IPS-15b (cell line): ENCODE results near the gene MRPL23.
A peak's percentile ranks its signal among the peaks of the same experiment; 100 is the strongest.

Experiments
- H3K27me3 ChIP-seq: one replicate; pipeline ENCODE4 v1.6.1; 2013; ENCODE audit warnings: low read length; ENCODE audit not compliant: control insufficient read depth, insufficient read depth
- H3K36me3 ChIP-seq: one replicate; pipeline ENCODE4 v1.6.1; 2013; ENCODE audit warnings: low read length; ENCODE audit not compliant: control insufficient read depth, insufficient read depth
- H3K4me1 ChIP-seq: one replicate; pipeline ENCODE4 v1.6.1; 2013; ENCODE audit warnings: mild to moderate bottlenecking, low read length; ENCODE audit not compliant: control insufficient read depth, insufficient read depth
- H3K4me3 ChIP-seq: one replicate; pipeline ENCODE4 v1.5.1; 2013; ENCODE audit warnings: low read depth, low read length
- H3K9ac ChIP-seq: one replicate; pipeline ENCODE4 v1.6.1; 2013; ENCODE audit warnings: low read depth, mild to moderate bottlenecking, low read length
- H3K9me3 ChIP-seq: one replicate; pipeline ENCODE4 v1.6.1; 2013; ENCODE audit warnings: mild to moderate bottlenecking, low read length; ENCODE audit not compliant: control insufficient read depth, insufficient read depth

MRPL23 gene

DNA sequence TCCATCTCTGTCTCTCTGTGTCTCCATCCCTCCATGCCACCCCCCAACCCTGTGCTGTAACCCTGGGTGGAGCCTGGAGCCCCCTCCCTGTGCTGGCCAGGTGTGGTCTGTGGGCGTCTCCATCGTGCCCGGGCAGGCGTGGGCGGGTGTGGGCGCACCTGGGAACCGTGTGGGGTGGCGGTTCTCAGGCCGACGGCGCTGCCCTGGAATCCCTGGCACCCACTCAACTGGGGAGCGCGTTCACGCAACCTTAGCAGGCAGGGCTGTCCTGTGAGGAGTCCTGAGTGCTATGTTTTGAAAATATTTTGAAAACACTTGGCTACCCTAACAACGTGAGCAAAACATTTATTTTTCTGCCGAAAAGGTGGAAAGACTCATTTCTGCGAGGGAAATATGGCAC, 23.0 kb upstream of the MRPL23 start:
- no peak overlapping the region for H3K4me3 ChIP-seq
- no peak overlapping the region for H3K9ac ChIP-seq
- H3K4me1 ChIP-seq = no peaks in the 10 kb centered on the region
- H3K9me3 ChIP-seq = no peaks in the 10 kb centered on the region
- H3K36me3 ChIP-seq = no peaks in the 10 kb centered on the region
- H3K27me3 ChIP-seq = no peaks in the 10 kb centered on the region

DNA sequence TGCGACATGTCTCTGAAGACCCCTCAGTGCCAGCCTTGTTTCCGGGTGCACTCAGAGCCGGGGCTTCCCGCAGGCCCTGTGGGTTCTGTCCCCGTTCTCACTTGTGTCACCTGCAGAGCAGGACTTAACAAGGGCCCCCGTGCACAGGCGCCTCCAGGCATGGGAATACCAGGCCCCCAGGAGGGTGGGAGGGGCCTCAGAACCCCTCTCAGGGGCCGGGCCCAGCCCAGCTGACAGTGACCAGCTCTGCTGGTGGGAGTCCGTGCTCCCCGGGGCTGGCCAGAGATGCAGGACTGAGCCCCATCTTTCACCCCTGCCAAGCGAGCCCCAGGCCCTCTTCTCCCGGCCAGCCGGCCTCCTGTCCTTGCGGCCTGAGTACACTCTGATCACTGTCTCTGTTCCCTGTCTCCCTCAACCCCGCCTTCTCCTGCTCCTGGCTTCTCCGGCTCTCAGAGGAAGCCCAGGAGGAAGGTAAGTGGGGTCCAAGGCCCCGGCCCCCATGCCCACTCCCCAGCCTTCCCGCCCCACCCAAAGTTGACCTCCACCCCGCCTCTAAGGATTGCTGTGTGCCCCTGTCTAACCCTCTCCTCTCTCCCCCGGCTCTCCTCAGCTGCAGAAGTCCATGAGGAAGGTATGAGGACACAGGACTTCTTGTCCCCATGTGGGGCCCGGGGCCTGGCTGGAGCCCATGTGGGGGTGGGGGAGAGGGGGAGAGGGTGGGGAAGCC, 22.3 kb upstream of the MRPL23 start:
- Histone ChIP-seq H3K9ac (no peak overlapping the region), H3K4me3 (no peak overlapping the region), H3K36me3 (no peaks in the 10 kb centered on the region), H3K9me3 (no peaks in the 10 kb centered on the region), H3K4me1 (no peaks in the 10 kb centered on the region), H3K27me3 (no peaks in the 10 kb centered on the region)

DNA sequence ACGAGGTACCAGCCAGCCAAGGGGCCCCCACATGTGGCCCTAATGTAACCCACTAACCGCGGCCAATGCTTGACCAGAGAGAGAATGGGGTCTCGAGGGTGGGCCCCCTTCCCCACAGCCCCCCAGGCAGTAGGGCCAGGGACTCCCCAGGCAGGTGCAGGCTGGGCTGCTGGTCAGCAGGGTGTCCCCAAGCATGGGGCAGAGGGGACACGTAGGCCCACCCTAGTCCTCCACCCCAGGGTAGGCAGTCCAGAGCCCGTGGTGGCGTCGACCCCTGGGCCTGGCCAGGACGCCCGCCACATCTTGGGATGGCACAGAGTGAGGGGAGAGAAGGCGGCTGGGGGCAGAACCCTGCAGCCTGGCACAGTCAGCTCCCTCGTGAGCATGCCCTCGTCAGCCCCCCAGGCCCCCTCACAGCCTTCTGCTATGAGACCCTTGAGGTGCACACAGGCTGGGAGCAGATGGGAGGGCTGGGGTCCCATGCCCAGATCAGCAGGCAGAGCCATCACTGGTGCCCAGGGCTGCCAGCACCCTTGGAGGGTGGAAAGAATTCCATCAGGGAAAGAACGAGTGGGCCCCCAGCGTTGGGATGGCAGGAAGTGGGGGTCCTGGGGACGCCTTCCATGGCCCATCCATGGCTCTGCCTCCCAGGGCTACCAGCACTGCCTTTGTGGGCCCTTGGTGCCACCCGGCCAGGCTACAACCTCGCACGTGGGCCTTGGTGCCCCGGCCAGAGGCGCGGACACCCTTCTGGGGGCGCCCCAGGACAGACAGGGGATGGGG, 21.6 kb upstream of the MRPL23 start:
- no peak overlapping the region for H3K4me3 ChIP-seq
- no peaks in the 10 kb centered on the region for H3K27me3 ChIP-seq
- H3K36me3 ChIP-seq = no peaks in the 10 kb centered on the region
- H3K9me3 ChIP-seq = no peaks in the 10 kb centered on the region
- no peaks in the 10 kb centered on the region for H3K4me1 ChIP-seq
- H3K9ac ChIP-seq = no peak overlapping the region

DNA sequence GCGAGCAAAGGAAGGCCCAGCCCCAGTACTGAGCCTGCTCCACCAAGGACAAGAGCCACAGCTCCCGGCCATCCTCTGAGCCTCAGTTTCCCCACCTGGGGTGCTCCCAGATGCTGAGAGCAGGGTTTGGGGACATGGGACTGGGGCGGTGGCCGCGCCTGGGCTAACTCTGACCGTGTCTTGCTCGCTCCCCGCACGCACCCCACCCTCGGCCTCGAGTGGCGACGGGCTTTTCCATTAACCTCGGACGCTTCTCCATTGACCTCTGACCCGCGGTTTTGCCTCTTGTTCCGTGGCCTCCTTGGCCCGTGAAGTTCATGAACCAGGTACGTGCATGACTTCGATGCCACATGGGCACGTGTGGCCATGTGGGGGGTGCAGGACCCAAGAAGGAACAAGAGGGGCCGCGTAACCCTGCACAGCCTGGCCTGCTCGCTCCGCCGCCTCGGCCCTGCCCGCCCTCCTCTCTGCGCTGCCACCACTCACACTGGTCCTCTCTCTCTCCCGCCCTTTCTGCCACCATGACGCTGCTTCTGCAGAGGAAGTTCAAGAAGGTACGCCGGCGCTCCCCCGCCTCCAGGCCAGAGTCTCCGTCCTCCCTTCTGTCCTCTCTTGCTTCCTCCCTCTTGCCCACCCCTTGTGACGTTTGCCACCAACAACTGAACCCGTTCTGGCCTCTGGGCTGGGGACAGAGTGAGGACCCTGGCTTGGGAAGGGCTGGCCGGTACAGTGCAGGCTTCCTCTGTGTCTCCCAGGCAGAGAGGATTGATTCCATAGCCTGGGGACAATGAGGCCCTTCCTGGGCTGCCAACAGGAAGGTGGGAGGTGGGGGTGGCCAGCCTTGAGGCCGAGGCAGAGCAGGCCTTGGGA, 20.7 kb upstream of the MRPL23 start:
- Histone ChIP-seq H3K36me3 (no peaks in the 10 kb centered on the region), H3K4me1 (no peaks in the 10 kb centered on the region), H3K9me3 (no peaks in the 10 kb centered on the region), H3K9ac (no peak overlapping the region), H3K27me3 (no peaks in the 10 kb centered on the region), H3K4me3 (no peak overlapping the region)

DNA sequence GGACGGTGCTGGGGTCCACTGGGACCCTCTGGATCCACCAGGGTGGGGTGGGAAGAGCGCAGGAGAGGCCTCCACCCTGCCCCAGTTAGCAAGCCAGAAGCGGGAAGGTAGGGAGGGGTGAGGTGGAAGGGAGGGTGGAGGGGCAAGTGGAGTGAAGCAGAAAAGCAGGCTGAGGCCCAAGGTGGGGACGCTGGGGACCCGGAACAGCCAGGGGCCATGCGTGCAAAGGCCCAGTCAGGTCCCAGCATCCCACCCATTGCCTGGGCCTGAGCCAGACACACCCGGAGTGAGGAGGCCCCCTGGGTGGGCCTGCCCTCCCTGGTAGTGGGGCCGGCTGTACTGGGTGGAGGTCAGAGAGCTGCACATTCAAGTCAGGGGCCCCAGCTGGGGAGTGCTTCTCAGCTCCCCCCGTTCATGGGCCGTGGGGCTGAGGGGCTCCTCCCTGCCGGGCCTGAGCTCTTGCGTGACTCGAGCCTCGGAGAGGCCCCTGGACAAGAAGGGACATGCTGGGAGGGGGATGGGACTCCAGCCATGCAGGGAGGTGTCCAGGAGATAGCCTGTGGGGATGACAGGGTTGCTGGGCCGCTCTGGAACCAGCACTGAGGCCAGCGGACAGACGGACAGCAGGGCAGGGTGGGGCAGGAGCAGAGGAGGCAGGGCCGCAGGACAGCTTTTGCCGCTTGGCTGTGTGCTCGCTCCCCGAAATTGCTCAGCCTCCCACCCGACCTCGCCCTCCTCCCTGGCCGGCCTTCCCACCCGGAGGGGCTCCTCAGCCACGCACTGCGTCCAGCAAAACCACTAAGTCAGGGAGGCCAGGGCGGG, 19.9 kb upstream of the MRPL23 start:
- no peaks in the 10 kb centered on the region for H3K36me3 ChIP-seq
- no peaks in the 10 kb centered on the region for H3K27me3 ChIP-seq
- no peaks in the 10 kb centered on the region for H3K9me3 ChIP-seq
- no peaks in the 10 kb centered on the region for H3K4me1 ChIP-seq
- H3K9ac ChIP-seq = no peak overlapping the region
- H3K4me3 ChIP-seq = no peak overlapping the region

DNA sequence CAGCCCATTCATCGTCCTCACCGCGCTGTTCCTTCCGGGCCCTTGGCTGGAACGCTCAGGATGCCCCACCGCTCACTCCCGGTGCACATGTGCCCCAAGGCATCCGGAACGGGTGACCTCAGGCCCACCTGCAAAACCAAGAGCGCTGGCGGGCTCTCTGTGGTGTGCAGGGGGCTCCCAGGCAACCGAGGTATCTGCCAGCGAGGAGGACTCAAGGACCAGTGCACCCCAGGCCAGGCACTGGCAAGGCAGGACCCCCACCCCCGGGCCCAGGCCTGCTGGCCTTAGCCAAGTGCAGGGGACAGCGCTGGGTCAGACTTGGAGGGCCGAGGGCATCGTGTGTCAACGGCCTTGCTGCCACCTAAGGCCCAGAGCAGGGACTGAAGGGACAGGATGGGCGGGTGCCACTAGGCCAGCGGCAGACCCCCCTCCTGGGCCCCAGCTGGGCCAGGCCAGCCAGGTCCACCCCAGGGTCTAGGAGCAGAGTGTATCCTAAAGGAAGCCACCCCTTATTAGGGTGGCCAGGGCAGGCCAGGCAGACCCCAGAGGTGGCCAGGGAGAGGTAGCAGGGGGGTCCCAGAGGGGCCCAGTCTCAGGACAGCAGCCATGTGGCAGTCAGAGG, 19.2 kb upstream of the MRPL23 start:
- no peaks in the 10 kb centered on the region for H3K4me1 ChIP-seq
- no peaks in the 10 kb centered on the region for H3K9me3 ChIP-seq

DNA sequence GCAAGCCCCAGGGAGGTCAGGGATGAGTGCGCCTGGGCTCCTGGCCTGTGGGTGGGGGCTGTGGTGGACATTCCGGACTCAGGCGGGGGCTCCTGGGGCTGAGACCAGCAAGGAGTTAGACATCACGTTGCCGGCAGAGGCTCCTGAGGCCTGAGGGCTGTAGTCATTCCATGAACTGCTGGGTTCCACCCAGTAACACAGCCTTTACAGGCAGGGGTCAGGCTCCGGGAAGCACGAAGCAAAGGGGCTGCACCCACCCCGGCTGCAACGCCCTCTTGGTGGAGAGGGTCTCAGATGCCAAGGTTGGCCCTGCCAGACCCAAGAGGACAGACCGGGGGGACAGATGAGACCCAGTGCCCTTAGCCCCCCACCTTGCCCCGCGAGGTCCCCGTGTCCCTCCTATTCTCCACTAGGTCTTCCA, 18.7 kb upstream of the MRPL23 start:
- Histone ChIP-seq H3K36me3 (no peaks in the 10 kb centered on the region), H3K9me3 (no peaks in the 10 kb centered on the region), H3K4me1 (no peaks in the 10 kb centered on the region), H3K27me3 (no peaks in the 10 kb centered on the region), H3K4me3 (no peak overlapping the region), H3K9ac (no peak overlapping the region)

More for the DNA sequence above, 19.2 kb upstream of the MRPL23 start:
- no peaks in the 10 kb centered on the region for H3K27me3 ChIP-seq
- no peak overlapping the region for H3K4me3 ChIP-seq
- H3K9ac ChIP-seq = no peak overlapping the region
- no peaks in the 10 kb centered on the region for H3K36me3 ChIP-seq

DNA sequence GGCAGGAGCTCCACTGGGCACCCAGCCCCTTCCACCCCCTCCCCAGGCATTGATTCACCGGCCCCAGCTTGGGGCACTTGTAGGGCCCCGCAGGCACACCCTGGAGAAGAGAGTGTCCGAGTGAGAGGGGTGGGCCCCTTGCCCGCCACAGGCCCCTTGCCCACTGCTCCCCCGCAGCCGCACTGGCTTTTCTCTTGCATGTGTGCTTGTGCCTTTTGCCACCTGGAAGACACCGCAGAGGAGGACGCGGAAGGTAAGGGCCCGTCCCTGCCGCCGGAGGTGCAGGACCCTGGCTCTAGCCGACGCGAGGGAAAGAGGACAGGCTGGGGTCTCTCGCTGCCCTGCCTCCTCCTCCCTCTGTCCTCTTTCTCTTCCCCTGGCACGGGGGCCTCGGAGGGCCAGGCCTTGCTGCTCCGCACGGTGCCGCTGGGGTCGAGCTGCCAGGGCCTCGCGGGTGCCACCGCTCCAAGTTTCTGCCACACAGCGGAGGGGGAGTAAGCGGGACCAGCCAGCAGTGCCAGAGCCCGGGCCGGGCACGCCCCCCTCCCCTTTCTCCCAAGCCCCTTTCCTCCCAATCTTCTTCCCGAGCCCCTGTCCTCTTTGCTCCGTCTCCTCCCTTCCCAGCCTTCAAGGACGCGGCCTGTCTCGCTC, 18.1 kb upstream of the MRPL23 start:
- H3K27me3 ChIP-seq = no peaks in the 10 kb centered on the region
- no peaks in the 10 kb centered on the region for H3K36me3 ChIP-seq
- H3K4me1 ChIP-seq = no peaks in the 10 kb centered on the region
- H3K9ac ChIP-seq = peak overlapping the region; percentile 24
- H3K9me3 ChIP-seq = no peaks in the 10 kb centered on the region
- H3K4me3 ChIP-seq = no peak overlapping the region

DNA sequence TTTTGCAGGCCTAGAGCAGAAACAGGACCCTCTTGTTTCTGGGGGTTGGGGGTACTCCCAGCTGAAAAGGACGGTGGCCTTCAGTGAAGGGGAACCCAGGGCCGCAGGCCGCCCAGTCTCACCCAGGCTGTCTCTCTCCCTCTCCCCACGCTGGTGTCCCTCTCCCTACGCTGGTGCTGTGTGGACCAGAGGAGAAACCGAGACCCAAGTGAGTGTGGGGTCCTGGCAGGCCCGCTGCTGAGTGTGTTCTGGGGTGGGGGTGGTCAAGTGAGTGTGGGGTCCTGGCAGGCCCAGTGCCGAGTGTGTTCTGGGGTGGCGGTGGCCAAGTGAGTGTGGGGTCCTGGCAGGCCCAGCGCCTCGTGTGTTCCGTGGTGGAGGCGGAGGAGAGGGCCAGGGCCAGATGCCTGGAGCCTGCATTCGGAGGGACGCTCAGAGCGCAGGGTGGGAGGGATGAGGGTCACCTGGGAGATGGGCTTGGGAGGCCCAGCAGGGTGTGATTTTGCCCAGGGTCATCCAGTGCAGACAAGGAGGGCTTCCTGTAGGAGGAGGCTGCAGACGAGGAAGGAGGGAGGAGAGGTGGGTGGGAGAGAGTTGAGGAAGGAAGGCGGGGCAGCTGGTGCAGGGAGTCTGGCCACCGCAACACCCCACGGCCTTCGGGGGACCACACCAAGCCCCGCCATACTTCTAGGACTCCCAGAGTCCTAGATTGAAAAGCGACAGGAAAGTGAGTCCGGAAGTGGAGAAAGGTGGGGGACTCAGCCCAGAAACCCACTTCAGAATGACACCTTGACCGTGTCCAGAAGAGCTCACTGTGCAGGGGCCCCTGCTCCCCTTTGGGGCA, 17.3 kb upstream of the MRPL23 start:
- Histone ChIP-seq H3K27me3 (no peaks in the 10 kb centered on the region), H3K36me3 (no peaks in the 10 kb centered on the region), H3K4me3 (no peak overlapping the region)

DNA sequence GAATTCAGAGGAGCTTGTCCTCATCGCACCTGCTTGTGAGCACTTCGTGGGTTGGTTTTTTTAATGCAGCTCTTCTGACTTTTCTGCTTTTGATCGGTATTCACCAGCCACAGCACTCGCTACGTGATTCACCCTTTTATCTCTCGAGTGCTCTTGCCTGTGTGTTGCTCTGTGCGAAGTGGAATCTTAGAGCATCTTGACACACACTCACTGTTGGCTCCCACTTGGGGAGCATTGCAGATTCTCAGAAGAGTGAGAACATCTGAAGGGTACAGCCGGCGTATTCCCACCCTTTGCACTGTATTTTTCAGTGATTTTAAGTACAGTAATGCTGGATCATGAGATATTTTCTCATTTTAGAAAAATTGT, 16.7 kb upstream of the MRPL23 start:
- no peaks in the 10 kb centered on the region for H3K27me3 ChIP-seq
- H3K4me3 ChIP-seq = no peak overlapping the region
- H3K9me3 ChIP-seq = no peaks in the 10 kb centered on the region
- H3K9ac ChIP-seq = no peak overlapping the region
- no peaks in the 10 kb centered on the region for H3K4me1 ChIP-seq
- H3K36me3 ChIP-seq = no peaks in the 10 kb centered on the region

More for the DNA sequence above, 17.3 kb upstream of the MRPL23 start:
- Histone ChIP-seq H3K9ac (peak overlapping the region; percentile 24), H3K9me3 (no peaks in the 10 kb centered on the region), H3K4me1 (no peaks in the 10 kb centered on the region)
